K562 (cell line): ENCODE measurements around the gene STX11. TPM values are rescaled to one million over a fixed set of nuclear protein-coding genes. Genes with fewer than 3 reads are reported as not detected.

Experiments
- AFF4 ChIP-seq: sonication (generic); formaldehyde crosslinking; IDR thresholded peaks from 2 replicates; pipeline ENCODE4 v1.8.0; 2023; ENCODE audit warnings: mild to moderate bottlenecking, missing genetic modification reagents
- BRD9 ChIP-seq: fragments of 450-650 bp; IDR thresholded peaks from 2 replicates; pipeline ENCODE4 v1.6.1; 2018; ENCODE audit warnings: low read depth; ENCODE audit not compliant: partially characterized antibody
- DLX4 ChIP-seq: fragments of 250-450 bp; sonication (Bioruptor Pico); IDR thresholded peaks from 2 replicates; pipeline ENCODE4 v1.6.1; 2021; ENCODE audit warnings: mild to moderate bottlenecking
- HNRNPUL1 ChIP-seq: fragments of 200-400 bp; formaldehyde crosslinking; IDR thresholded peaks from 2 replicates; pipeline ENCODE4 v1.6.1; 2017; ENCODE audit warnings: low read length
- HOXB6 ChIP-seq: fragments of 250-450 bp; sonication (Bioruptor Pico); IDR thresholded peaks from 2 replicates; pipeline ENCODE4 v1.5.1; 2022; ENCODE audit warnings: mild to moderate bottlenecking, borderline replicate concordance
- PATZ1 ChIP-seq: fragments of 250-450 bp; sonication (Bioruptor Pico); IDR thresholded peaks from 2 replicates; pipeline ENCODE4 v1.5.0; 2020; ENCODE audit warnings: mild to moderate bottlenecking, borderline replicate concordance
- SMARCA5 ChIP-seq: fragments of 450-650 bp; IDR thresholded peaks from 2 replicates; pipeline ENCODE4 v1.6.1; 2016
- SNAPC5 ChIP-seq: fragments of 250-450 bp; sonication (Bioruptor Pico); IDR thresholded peaks from 2 replicates; pipeline ENCODE4 v1.8.0; 2021; ENCODE audit warnings: moderate library complexity, mild to moderate bottlenecking, inconsistent platforms
- TCFL5 ChIP-seq: fragments of 250-450 bp; sonication (Bioruptor Pico); conservative IDR thresholded peaks from 2 replicates; pipeline ENCODE4 v1.6.1; 2021; ENCODE audit warnings: mild to moderate bottlenecking, moderate library complexity, matching md5 sums
- ZKSCAN8 ChIP-seq: fragments of 200-800 bp; sonication (Bioruptor generic); IDR thresholded peaks from 2 replicates; pipeline ENCODE4 v1.6.1; 2016; ENCODE audit warnings: missing genetic modification characterization, missing compliant biosample characterization
- ZNF12 ChIP-seq: sonication (generic); formaldehyde crosslinking; IDR thresholded peaks from 2 replicates; pipeline ENCODE4 v1.4.0; 2020; ENCODE audit warnings: mild to moderate bottlenecking, missing genetic modification reagents
- ZNF507 ChIP-seq: conservative IDR thresholded peaks from 2 replicates; pipeline ENCODE4 v1.6.1; 2017; ENCODE audit warnings: missing genetic modification characterization, missing compliant biosample characterization
- polyA plus RNA-seq, 8 experiments: library from polyadenylated mRNA; depleted of rRNA in 4 of 8; stranded (reverse) in 5 of 8; unstranded in 3 of 8; fragments of >200 nt; fragmentation: Nextera tagmentation in 2 of 8; fragmentation: Illumina TruSeq in 1 of 8; extraction: Ambion mirVana in 2 of 8; extraction: Trizol in 1 of 8; gene quantifications; 2 replicates each; pipeline versions ENCODE4 v1.2.1 to v1.2.3, GENCODE V29; 2011 to 2014; ENCODE audit warnings: inconsistent platforms in 1 of 8, missing spikeins in 1 of 8
- total RNA-seq, 7 experiments: library from RNA; depleted of rRNA in 6 of 7; stranded (reverse); fragments of >200 nt in 6 of 7; fragmentation: Illumina TruSeq in 2 of 7; extraction: Trizol in 2 of 7; gene quantifications; 2 replicates each; pipeline versions ENCODE4 v1.2.1 to v1.2.3, GENCODE V29; 2011 to 2021; ENCODE audit warnings: low replicate concordance in 1 of 7

Gene STX11
- total and polyA plus RNA-seq, 9 of the 15 experiments (the other 6 are each of a cell fraction or from before 2014, with no cell fraction given), result 0.06 to 0.73 (median 0.40) TPM

- peak; percentile 39; the same call in 1 of the 2 replicates for TF ChIP-seq AFF4 (CRISPR knock-in tag)
- no peak for TF ChIP-seq BRD9
- no peak for TF ChIP-seq TCFL5
- TF ChIP-seq ZNF12 (CRISPR knock-in tag), result no peak
- TF ChIP-seq PATZ1 (CRISPR knock-in tag), result no peak
- TF ChIP-seq HNRNPUL1, result no peak
- no peak for TF ChIP-seq DLX4
- no peak for TF ChIP-seq SMARCA5
- no peak for TF ChIP-seq HOXB6 (CRISPR knock-in tag)
- TF ChIP-seq SNAPC5 (CRISPR knock-in tag), result no peak
- TF ChIP-seq ZNF507 (tag), result no peak
- TF ChIP-seq ZKSCAN8, result no peak
Measured at GRCh38 chr6:144149894-144150709, at the start of gene STX11 (continued).
